Prostate gland (tissue), 2 donors: ENCODE data around the gene COL4A2.

ENCODE experiments used
- CTCF ChIP-seq, 4 experiments: fragments of 200-600 bp in 2 of 4; fragments of 450-650 bp in 2 of 4; sonication (generic) in 2 of 4; IDR thresholded peaks; 1 replicate in 3 of 4; 2 replicates in 1 of 4; pipeline ENCODE4 v1.5.1; 2016 to 2019; ENCODE audit warnings: antibody characterized with exemption in 4 of 4, mild to moderate bottlenecking in 2 of 4, moderate library complexity in 2 of 4
- POLR2A ChIP-seq: fragments of 450-650 bp; IDR thresholded peaks from one replicate; pipeline ENCODE4 v1.6.1; 2016; ENCODE audit warnings: antibody characterized with exemption, mild to moderate bottlenecking

- TF ChIP-seq CTCF (IDR thresholded peaks at IDR 0.05) (no peak), POLR2A (no peak)
Observed at GRCh38 chr13:110531100-110531499, 224.0 kb downstream of the COL4A2 start.
